IPS DF 4.7 (cell line): Measurements from ENCODE around the gene SLC2A5.
A peak's percentile ranks its signal among the peaks of the same experiment; 100 is the strongest.
"Not testable (repeated sequence)": the region's sequence is repeated elsewhere in the genome, so short reads cannot be mapped to it uniquely, and the experiment has no call there.

Experiments used
- DNase-seq: peaks from one replicate; pipeline ENCODE4 v3.0.0-alpha.2; 2013; ENCODE audit warnings: low spot score; ENCODE audit errors: extremely low read depth

SLC2A5 gene

DNA sequence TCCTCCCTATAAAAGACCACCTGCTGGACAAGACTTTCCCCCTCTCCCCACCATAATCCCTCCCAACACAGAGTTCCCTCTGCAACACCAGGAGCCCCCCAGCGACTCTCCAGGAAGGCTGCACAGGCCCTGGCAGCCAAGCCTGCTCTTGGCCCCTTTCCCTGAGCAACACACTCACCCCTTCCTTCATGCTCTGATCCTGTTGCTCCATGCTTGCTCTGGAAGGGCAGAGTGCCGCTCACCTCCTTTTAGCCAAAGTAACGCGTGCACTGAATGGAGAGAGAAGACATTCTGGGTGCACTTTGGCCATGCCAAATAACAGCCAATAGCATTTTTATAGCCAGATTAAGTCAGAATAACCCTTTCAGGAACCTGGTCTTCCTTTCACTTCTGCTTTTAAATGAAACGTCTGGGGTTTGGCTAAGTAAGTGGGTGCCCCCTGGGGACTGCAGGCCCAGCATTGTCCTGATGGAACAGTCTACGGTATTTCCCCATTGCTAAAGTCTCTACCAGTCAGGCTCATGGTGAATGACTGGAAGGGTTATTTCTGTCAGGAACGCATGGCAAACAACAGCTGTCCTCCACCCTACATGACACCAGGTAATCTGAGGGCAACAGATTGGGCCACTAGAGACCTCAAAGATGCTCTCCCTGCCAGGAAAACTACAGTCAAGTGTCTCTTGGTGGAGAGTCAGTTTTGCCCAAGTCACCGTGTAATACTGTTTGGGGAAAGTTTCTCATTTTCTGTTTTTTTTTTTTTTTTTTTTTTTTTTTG, at the start of gene SLC2A5:
Gene SLC2A5 (minus strand): TSS at position 310 of the 775 bp plus-strand sequence. CDS start 99 bp downstream, at position 211.
- DNase-seq, result no peak

DNA sequence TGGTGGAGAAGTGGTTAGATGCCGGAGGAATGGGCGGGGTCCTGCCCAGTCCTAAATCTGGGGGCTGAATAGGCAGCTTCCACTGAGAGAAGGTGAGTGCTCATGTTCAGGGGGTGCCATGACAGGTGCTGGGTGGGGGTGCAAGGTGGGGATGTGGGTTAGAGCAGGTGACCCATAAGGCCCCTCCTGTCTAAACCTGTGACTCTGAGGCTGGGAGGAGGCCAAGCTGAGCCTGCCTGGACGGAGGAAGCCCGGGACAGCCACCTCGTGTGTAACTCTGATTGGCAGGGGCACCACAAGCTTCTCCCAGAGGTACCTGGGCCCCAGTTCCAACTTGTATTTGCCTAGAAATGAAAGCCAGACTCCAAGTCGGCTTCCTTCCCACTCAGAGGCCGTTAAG, 48.8 kb upstream of the SLC2A5 start:
- no peak for DNase-seq

- no peak for DNase-seq
Measured at GRCh38 chr1:9115351-9116205, 46.1 kb upstream of the SLC2A5 start.

DNA sequence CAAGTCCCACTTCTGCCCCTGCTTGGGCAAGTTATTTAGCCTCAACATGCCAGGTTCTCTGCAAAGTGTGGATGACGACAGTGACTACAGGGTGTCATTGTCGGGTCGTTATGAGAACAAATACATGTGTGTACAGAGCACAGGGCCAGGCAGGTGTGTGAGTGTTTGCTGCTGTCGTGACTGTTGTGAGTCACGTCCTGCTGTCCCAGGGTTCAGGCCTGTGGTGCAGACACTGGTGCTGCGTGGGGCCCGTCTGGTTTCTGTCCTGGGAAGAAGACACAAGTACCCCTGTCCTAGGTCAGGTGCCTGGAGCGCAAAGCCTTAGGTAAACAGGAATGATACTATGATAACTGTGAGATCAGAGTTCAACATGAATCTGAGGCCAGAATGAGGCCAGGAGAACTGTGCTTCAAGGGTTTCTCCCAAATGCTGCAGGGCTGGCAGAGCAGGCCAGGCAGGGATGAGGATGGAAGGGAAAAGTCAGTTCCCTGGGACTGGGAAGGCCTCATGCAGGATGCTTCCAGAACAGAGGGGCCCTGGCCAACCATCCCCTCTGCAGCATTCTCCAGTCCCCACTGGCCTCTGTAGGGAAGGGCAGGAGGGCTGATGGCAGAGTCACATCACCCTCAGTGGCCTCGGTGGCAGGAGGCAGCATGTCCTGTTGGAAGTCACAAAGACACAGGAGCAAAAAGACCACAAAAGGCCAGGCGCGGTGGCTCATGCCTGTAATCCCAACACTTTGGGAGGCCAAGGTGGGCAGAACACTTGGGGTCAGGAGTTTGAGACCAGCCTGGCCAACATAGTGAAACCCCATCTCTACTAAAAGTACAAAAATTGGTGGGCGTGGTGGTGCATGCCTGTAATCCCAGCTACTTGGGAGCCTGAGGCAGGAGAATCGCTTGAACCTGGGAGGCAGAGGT, 43.8 kb upstream of the SLC2A5 start:
- DNase-seq, result no peak

- DNase-seq, result no peak
Measured at GRCh38 chr1:9111957-9112356, 42.5 kb upstream of the SLC2A5 start.

GRCh38 chr1:9111357-9111691, 41.9 kb upstream of the SLC2A5 start:
- DNase-seq, result no peak

DNA sequence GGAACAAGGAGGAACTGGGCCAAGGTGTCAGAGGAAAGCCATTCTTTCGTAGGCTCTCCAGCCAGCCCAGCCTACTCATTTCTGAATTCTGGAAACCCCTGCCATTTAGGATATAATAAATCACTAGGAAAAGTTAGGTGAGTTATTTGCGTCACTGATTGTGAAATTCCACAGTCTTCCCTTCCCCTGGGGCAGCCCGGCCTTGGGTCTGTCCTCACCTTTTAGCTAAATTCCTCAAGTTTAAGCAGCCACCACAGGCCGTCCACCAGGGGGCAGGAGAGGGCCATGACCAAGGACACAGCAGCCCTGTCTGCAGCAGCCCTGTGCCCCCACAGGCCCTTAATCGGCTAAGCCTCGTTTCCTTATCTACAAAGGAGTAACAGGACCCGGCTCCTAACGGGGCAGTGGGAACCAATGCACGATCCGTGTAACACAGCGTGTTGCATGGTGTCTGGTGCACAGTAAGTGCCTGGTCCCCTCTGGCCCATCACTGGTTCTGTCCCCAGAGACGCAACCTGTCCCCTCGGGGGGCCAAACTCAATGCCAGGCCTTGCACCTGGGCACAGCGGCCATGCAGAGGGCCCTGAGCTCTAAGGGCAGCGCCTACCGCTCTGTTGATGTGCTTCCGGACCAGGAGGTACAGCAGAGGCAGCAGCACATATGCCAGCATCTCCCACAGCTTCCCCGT, 41.4 kb upstream of the SLC2A5 start:
- DNase-seq, result peak; percentile 74

GRCh38 chr1:9108056-9108665, 38.7 kb upstream of the SLC2A5 start:
- DNase-seq, result no peak

DNA sequence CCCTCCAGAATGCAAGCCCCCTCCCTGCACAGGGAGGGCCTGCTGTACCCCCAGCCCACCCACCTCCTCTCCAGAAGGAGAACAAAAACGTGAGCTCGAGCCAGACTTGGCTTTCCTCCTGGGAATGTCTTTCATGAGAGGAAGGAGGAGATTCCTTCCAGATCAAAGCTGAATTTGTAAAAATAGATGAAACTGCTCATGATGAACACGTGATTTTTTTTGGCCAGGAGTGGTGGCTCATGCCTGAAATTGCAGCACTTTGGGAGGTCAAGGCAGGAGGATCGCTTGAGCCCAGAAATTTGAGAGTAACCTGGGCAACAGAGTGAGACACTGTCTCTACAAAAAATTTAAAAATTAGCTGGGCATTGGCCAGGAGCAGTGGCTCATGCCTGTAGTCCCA, 37.7 kb upstream of the SLC2A5 start:
- DNase-seq, result no peak

DNA sequence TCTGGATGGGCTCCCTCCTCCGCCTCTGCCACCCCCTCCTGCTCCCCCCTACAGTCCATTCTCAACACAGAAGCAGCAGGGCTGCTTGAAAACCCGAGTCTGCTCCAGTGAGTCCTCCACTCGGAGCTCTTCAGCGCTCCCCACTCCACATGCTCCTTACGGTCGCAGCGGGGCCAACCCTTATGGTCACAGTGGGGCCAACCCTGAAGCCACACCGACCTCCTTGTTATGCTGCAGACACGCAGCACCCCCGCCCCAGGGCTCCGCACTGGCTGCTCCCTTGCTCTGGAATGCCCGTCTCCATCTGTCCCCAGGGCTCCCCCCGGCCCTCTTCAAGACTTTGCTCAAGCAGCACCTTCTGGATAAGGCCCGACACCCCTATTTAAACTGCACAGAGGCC, 36.9 kb upstream of the SLC2A5 start:
- no peak for DNase-seq

DNA sequence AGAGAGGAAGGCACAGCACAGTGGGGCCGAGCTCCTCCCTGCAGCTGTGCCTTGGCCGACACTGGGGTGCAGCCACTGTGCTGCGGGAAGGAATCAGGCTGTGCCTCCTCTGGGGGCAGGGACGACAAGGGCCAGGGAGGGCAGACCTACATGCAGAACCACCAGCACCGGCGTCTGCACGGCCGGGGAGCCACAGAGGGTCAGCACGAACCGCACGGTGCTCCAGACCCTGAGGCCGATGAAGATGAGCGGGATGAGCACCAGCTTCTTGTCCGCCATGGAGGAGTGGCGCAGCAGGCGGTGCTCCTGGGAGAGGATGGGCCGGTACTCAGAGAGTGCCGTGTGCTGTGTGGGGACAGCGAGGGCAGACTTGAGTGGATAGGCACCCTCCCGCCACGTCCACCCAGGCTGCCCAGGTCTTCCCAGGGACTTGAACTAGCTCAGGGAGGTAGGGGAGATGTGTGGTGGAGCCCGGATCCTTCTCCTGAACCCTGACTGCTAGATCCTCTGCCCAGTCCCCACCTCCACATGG, 36.0 kb upstream of the SLC2A5 start:
- DNase-seq, result no peak

DNA sequence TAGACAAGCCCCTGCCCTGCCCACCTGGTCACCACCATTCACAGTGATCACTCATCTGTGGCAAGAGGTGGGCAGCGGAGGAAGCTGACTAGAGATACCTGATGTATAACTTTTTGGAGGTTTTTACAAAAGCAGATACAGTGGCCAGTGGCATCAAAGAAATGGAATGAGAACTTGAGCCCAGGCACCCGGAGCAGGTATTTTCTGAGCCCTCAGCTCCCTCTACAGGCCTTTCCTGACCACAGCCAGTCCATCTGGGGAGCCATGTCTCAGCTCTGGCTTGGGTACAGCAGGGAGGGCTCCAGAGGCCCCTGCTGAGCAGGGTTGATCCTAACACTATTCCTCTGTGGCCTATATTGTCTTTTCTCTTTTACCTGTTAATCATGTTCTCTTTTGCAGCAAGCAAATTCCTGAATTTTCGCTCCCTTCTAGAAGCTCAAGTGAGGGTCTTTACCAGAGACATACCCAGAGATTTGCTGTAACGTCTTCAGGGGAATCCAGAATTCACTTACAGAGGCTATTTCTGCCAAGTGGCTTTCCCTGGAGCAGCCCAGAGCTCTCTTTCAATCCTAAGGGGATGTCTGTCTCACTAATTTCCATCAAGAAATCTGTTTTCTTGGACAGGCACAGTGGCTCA, 32.2 kb upstream of the SLC2A5 start:
- DNase-seq, result peak; percentile 56

- DNase-seq, result no peak
Measured at GRCh38 chr1:9100471-9101043, 31.1 kb upstream of the SLC2A5 start.

DNA sequence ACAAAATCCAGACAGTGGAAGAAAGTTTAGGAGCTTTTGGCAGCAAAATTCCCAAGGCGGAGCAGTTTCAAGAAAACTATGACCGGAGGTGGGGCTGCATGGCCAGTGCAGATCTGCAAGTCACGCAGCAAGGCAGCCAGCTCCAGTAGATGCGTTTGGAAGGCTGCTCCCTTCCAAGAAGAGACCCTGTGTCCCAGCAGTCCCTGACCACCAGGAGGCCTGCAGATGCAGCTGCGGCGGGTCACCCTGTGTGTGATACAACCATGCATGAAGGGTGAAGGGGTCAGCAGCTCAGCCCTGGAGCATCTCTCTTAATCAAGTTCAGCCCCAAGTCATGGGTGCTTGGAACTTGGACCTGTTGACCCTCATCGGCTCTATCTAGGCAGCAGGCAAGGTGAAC, 30.1 kb upstream of the SLC2A5 start:
- no peak for DNase-seq

DNA sequence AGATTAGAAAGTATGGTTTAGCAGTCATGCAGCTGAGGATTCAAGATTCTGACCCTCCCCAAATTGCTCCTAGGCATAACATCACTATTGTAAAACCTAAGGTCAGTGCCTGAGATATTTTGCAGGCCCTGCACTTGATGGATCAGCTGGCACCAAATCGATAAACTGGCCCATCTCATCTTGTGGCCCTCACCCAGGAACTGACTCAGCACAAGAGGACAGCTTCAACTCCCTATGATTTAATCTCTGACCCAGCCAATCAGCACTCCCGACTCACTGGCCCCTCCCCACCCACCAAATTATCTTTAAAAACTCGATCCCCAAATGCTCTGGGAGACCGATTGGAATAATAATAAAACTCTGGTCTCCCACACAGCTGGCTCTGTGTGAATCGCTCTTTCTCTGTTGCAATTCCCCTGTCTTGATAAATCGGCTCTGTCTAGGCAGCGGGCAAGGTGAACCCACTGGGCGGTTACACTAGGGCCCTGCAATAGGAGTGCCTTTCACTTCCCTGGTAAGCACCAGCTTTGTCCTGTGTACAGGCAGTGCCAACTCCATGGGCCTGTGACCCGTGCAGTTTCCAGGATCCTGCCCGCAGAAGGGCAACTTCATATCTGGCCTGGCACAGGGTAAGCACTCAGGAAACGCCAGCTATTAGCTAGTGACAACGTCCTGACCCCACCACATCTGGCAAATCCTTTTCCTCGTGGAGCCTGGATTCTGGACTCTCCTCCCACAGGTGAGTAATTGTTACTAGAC, 28.7 kb upstream of the SLC2A5 start:
- DNase-seq, result no peak

DNA sequence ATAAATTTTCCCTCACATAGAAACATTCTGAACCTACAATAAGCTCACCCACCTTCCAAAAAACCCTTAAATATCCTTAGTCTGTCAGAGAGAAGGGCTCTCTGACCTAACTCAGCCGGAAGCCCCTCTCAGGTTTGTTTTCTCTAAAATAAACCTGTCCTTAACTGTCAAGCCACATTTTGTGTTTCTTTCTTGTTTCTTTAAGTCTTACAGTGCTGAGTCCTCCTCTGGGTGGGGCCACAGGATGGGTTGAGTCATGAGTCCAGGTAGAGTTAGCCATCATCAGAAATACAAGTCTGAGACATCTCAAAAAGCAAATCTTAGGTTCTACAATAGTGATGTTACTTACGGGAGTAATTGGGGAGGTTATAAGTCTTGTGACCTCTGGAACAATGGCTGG, 26.4 kb upstream of the SLC2A5 start:
- no peak for DNase-seq

- not testable (repeated sequence) for DNase-seq
Measured at GRCh38 chr1:9093996-9094595, 24.7 kb upstream of the SLC2A5 start.

DNA sequence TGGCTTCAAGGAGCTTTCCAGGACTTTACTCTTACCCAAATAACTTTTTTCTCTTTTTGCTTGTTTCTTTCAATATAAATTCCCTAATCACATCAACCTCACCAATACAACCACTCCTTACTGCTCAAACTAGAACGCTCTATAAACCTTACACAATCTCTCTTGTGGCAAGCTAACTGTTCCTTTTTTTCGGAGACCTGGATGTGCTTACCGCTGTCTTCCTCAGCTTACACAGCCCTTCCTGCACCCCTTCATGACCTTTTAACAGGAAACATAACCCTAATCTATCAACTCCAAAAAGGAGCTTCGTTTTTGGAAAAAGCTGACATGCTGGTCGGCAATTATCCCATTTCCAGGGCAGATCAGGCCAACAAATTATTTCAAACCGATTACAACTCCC, 24.1 kb upstream of the SLC2A5 start:
- DNase-seq, result no peak
